Uterus (tissue), 2 donors: ENCODE measurements around the gene TEC.

Experiments used
- CTCF ChIP-seq, 4 experiments: fragments of 200-600 bp in 2 of 4; fragments of 450-650 bp in 2 of 4; sonication (generic) in 2 of 4; IDR thresholded peaks; one replicate each; pipeline ENCODE4 v1.5.1; 2016 to 2019; ENCODE audit warnings: antibody characterized with exemption in 4 of 4, mild to moderate bottlenecking in 2 of 4, moderate library complexity in 1 of 4
- POLR2A ChIP-seq, 2 donors: fragments of 450-650 bp; IDR thresholded peaks; one replicate each; pipeline ENCODE4 v1.6.1; 2016; ENCODE audit warnings: antibody characterized with exemption in 2 of 2, mild to moderate bottlenecking in 1 of 2, moderate library complexity in 1 of 2

GRCh38 chr4:48102303-48102702, 167.3 kb downstream of the TEC start:
- no peak for TF ChIP-seq POLR2A (IDR thresholded peaks at IDR 0.05)
- TF ChIP-seq CTCF (IDR thresholded peaks at IDR 0.05): no peak
